Testis (tissue), 2 donors: ENCODE measurements around the gene APOL6.
"Not testable (repeated sequence)": the region's sequence is repeated elsewhere in the genome, so short reads cannot be mapped to it uniquely, and the experiment has no call there.

Experiments used
- CTCF ChIP-seq, 3 experiments: fragments of 450-650 bp in 2 of 3; fragments of 200-600 bp in 1 of 3; sonication (generic) in 1 of 3; IDR thresholded peaks; one replicate each; pipeline ENCODE4 v1.5.1; 2016 to 2019; ENCODE audit warnings: antibody characterized with exemption in 3 of 3, mild to moderate bottlenecking in 2 of 3, moderate library complexity in 1 of 3
- POLR2A ChIP-seq: fragments of 450-650 bp; IDR thresholded peaks from one replicate; pipeline ENCODE4 v1.6.1; 2017; ENCODE audit warnings: antibody characterized with exemption, mild to moderate bottlenecking, moderate library complexity

- TF ChIP-seq CTCF (IDR thresholded peaks at IDR 0.05); POLR2A: not testable (repeated sequence)
Observed at GRCh38 chr22:35679492-35679891, 31.2 kb downstream of the APOL6 start.
